Cerebellar nuclear complex (tissue), 1 donor: ENCODE data around the gene DAB1.
A peak's percentile ranks its signal among the peaks of the same experiment; 100 is the strongest.

Experiments
- DNase-seq, 2 experiments: peaks; one replicate each; lab custom pipeline; 2025; lab: John Stamatoyannopoulos, UW

DAB1 gene

GRCh38 chr1:57423656-57424211 lies at the start of gene DAB1:
Gene DAB1, minus strand, starts transcription at chr1:57424060. Its CDS starts 133,030 bp downstream, at chr1:57291030.
- DNase-seq, result no peak

DNA sequence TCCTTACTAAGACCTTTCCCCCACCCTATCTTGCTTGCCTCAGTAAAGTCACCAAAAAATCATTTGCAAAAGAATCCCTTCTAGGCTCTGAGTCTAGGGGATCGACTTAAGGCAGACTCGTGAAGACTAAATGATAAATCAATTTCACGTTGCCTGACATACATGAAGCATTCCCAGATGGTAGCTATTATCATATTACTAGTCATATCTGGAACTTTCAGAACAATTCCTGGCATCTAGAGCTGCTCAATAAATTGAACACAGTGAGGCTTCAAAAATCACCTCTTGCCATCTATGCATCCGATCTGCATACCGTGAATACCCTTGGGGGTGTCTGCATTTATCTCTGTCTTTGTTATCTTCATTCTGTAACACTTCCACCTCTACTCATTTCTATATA lies 49.6 kb upstream of the DAB1 start:
- DNase-seq, result no peak

DNA sequence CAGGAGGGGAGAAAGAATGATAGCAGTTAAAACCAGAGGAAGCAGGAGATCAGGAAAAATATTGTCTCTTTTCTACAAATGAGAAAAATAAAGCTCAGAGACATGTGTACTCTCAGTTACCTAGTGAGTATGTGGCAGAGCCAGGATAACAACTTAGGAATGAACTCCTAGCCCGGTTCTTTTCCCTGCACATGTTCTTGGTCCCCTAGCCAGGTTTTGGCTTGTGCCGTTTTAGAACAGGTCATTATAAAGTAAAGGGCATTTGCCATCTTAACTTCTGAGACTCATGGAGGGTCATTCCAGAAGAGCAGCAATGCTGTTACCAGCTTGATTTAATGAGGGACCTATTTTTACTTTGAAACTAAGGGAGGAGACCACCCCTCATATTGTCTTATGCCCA lies 48.1 kb upstream of the DAB1 start:
- no peak for DNase-seq

- DNase-seq, result no peak
These were observed 46.2 kb upstream of the DAB1 start for GRCh38 chr1:57470036-57470435.

DNA sequence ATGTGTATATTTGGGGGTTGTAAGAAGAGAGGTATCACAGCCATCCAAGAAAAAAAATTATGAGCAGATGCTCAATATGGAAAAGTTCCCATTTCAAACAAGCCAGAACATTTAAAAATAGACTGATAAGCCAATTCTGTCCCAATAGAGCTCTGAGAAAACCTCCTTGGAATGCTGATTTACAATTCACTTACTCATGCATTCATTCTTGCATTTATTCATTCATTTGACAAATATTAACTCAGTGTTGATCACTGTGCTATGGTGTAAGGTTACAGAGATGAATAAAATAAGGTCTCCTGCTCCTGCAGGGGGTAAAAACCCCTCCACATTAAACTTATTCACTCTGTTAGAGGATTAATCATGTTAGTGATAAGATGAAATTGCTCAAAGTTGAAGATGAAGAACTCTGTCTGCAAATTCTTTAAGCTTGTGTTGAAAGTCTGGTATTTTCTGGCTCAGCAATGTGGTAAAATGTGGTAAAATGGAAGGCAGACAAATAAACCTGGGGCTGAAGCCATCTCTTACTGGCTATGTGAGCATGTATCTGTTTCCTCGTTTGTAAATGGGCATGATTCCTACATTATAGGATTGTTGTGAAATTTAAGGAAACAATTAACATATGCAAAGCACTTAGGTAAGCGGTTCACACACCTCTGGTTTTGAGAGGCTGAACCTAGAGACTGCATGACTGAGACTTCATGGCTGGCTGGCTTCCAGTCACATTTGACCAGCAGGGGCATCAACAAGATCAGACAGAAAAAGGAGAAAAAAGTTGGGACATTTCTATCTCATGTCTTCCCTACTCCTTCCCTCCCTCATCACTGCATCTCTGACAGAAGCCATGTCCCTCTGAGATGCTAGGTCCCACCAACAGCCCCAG lies 45.0 kb upstream of the DAB1 start:
- DNase-seq, result no peak

DNA sequence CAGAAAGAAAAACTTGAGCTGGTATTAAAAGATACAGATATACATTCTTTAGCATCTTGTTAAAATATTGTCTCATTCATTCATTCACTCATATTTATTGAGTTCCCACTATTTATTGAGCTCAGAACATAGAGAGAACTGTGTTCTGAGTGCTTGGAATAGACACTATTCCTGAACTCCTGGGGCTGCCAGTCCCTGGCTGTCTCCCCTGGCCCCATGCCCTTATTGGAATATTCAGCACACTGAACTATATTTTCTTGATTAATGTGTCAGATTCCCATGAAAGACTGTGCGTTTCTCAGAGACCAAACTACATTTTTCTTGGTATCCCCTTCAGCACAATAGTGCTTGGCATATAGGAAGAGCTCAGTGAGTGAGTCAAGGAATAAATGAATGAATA lies 44.0 kb upstream of the DAB1 start:
- DNase-seq, result no peak

DNA sequence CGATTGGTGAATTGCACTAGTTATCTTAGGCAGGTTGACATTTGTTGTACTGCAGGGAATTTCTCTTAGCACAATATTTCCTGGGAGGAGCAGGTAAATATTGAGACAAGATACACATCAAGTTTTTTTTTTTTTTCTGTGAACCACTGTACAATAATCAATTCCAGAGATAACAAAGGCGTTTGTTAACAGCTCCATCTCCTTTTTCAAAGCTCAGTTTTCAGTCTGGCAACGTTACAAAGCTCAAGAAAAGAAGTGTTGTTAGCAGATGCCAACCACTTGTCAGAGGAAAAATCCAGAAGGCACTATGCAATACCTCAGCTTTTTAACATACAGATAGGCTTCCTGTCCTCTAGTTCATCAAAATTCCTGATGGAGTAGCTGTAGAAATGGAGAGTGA lies 40.9 kb upstream of the DAB1 start:
- no peak for DNase-seq

DNA sequence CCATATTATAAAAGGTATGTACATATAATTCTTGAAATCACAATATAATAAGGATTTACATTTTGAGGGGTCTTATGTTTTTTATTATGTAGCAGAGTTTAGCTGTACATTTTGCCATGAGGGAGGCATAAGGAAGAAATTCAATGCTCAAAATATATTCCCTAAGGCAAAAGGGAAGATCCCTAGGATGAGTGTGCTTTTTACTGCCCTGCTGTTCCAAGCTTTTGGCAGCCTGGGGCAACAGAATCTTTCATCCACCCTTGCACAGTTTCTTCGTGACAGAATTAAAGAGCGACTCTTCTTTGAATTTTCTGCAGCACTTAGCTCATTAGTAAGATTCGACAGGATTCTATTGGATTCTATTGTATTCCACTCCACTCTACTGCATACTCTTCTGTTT lies 39.5 kb upstream of the DAB1 start:
- no peak for DNase-seq

DNA sequence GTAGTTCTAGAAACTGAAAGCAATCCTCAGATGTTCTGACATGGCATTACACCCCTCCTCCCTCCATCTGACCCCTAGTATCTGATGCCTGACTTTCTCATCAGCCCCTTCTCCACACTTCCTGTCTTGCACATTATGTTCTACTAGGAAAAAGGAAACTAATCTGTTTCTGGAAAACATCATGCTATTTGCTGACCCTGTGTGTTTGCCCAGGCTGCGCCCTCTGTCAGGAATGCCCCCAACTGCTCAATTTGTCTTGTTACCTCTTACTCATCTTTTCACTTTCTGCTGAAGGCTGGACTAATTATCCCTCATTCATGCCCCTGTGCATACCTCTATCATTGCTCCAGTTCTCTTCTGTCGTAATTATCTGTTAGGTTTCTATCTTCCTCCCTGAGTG lies 37.5 kb upstream of the DAB1 start:
- no peak for DNase-seq

DNA sequence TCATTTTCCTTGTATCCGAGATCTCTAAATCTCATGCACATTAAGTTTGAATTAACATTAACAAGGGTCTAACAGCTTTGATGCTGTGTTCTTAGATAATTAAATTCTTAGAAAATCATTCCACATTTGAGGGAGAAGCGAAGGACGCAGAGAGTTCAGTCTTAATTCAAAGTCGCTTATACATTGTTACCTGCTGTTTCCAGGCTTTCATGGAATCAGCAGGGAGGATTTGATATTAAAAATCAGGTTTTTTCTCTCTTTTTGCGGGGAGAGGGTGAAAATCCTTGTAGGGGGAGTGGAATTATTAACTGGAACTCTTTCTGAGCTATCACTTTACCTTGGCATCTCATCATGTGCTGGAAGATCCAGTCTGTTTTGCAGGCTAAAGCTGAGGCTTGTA lies 27.7 kb upstream of the DAB1 start:
- DNase-seq, result no peak

- DNase-seq, result no peak
These were observed 27.1 kb upstream of the DAB1 start for GRCh38 chr1:57450981-57451380.

DNA sequence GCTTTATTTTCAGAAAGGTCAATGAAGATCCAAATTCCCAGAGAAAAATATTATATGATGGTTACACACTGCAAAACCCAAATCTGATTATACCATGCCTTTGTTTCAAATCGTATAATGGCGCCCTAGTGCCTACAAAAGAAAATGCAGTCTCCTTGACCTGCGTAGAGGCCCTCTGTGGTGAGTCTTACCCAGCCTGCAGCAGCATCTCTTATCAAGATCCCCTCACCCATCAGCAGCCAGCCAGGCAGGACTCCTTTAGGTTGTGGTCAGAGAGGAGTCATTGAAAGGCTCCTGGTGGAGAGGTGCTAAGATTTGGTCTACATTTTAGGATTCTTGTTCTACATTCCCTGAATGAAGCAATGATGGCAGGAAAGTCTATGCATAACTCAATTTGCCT lies 23.7 kb upstream of the DAB1 start:
- DNase-seq, result no peak

- DNase-seq, result no peak
These were observed 19.1 kb upstream of the DAB1 start for GRCh38 chr1:57443004-57443403.

DNA sequence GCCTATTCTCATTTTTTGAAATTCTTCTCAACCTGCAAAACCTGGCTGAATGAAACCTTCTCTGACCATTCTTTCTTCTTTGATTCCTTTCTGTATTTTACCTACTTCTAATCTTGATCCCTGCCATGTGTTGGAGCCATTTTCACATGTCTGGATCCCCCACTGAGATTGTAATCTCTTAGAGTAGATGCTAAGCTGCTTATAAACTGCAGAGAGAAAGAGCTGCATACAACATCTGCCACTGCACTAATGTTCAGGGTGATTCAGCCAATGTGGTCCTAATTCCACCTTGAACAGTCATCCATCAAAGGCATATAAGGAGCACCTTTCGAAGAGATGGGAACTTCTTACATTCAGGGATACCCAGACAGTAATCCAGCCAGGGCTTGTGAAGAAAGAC lies 16.2 kb upstream of the DAB1 start:
- no peak for DNase-seq

- DNase-seq, result no peak
These were observed 7.5 kb upstream of the DAB1 start for GRCh38 chr1:57431400-57431799.

GRCh38 chr1:57424231-57425027 lies 569 bp upstream of the DAB1 start:
- peak in 1 of 2 experiments; percentile 16 for DNase-seq

DNA sequence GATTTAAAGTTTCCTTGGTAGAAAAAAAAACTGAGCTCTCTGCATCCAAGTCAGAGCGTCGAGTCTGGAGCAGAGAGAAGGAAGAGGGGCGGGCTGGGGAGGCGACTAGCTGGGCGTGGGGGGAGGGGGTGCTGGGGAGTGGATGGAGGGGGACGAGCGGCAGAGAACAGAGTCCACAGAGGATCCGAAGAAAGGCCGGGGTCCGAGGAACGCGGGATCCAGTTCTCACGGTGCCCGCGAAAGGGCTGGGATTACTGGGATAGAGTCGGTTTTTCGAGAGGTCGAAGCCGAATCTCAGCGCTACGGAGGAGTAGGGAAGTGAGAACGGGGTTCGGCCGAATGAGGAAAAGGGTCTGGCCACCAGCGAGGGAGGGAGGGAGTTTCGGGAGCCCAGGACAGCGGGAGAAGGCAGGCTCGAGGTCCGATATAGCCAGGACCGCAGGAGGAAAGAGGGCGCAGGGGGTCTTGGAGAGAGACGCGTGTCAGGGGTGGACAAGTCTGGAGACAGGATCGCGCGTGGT lies 665 bp downstream of the DAB1 start:
- no peak for DNase-seq

GRCh38 chr1:57422271-57423134 lies 1.4 kb downstream of the DAB1 start:
- no peak for DNase-seq

DNA sequence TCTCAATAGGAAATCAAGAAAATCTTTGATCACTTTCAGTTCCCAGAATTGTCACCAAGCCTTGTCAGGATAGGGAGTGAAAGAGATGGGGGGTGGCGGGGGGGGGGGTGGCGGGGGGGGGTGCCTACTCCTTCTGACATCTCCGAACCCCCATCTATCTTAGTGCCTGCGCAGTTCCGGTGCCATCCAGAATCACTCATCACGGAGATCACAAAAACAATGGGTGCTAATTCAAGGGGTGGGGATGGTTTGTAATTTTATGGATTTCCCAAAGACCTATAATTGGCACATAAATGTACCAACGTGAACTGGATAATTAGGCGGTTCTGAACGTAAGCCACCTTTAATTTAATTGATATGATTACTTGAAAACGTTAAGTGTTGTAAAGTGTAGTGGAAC lies 2.1 kb downstream of the DAB1 start:
- no peak for DNase-seq

DNA sequence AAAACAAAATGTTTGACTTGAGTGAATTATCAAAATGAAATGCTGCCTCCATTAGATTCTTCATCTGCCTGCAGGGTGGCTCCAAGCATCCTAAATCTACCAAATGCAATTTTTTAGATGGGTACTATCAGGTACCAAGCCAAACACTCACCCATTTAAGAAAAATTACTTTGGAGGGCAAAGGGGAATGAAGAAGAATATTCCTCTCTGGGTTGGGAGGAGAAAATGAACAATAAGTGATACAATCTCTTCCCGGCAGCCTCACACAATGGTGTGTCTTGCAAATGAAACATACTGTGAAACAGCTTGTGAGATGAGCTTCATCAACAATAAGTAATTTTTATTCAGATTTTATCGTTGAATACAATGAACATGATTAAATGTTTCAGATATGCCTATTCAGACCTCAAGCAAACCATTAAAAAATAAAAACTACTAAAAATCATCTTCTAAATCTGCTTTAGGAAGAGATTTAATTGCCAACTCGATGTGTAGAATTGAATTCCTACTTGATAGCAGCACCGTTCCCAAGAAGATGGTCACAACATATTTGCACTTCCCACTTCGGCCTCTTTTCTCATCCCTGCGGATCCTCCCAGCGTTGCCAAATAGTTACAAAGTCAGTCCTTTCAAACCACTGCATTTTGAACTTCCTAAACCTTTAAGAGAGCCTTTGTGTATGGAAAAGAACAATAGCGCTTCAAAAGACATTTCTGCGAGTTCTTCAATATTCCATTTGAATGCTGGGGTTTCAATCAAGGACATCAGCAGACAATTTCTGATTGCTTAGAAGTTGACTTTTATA lies 2.7 kb downstream of the DAB1 start:
- DNase-seq, result peak in 1 of 2 experiments; percentile 46

DNA sequence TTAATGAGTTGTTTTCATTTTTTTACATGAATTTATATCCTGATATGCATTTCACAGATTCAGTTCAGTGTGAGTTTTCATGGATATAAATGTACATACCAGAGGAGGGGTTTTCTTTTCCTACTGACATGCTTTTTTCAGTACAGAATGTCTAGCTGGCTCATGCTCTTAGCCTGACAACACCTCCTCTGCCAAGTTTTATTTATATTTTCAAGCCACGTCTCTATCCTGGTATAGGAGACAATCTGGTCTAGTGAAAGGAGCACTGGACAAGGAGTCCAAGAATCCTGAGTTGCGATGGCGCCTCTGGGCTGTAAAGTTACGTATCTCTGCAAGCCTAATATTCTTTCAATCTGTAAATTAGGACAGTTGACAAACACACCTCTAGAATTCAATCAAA lies 4.9 kb downstream of the DAB1 start:
- DNase-seq, result no peak
